Ammon's horn (tissue), 1 donor: ENCODE results near the gene IL17C.
A peak's percentile ranks its signal among the peaks of the same experiment; 100 is the strongest.
"Not testable (repeated sequence)": the region's sequence is repeated elsewhere in the genome, so short reads cannot be mapped to it uniquely, and the experiment has no call there.

Experiments used
- DNase-seq: peaks from one replicate; pipeline ENCODE4 v3.0.0-alpha.2; 2016; ENCODE audit warnings: low spot score

Gene IL17C

GRCh38 chr16:88658714-88659113, 20.3 kb downstream of the IL17C start:
- DNase-seq = no peak

GRCh38 chr16:88659160-88659559, 20.8 kb downstream of the IL17C start:
- no peak for DNase-seq

GRCh38 chr16:88661468-88661867, 23.1 kb downstream of the IL17C start:
- DNase-seq = no peak

- DNase-seq = no peak
These were observed 24.0 kb downstream of the IL17C start for GRCh38 chr16:88662222-88662842.

- peak; percentile 99 for DNase-seq
These were observed 24.7 kb downstream of the IL17C start, which contains the start of gene MVD for GRCh38 chr16:88662843-88663606. Gene MVD (minus strand): TSS chr16:88663091. CDS start chr16:88663080, 11 bp downstream.

- no peak for DNase-seq
These were observed 26.8 kb downstream of the IL17C start for GRCh38 chr16:88665148-88665547.

GRCh38 chr16:88665570-88665969, 27.2 kb downstream of the IL17C start:
- no peak for DNase-seq

- no peak for DNase-seq
These were observed 29.1 kb downstream of the IL17C start for GRCh38 chr16:88667461-88667860.

GRCh38 chr16:88669493-88669892, 31.1 kb downstream of the IL17C start:
- not testable (repeated sequence) for DNase-seq

- DNase-seq = no peak
These were observed 31.6 kb downstream of the IL17C start for GRCh38 chr16:88669980-88670379.

- DNase-seq = no peak
These were observed 33.4 kb downstream of the IL17C start for GRCh38 chr16:88671806-88672205.

GRCh38 chr16:88672776-88673175, 34.4 kb downstream of the IL17C start:
- no peak for DNase-seq

- DNase-seq = no peak
These were observed 35.5 kb downstream of the IL17C start for GRCh38 chr16:88673716-88674379.

GRCh38 chr16:88676502-88677242, 38.3 kb downstream of the IL17C start:
- DNase-seq = no peak

GRCh38 chr16:88677721-88678120, 39.3 kb downstream of the IL17C start:
- no peak for DNase-seq

- no peak for DNase-seq
These were observed 40.0 kb downstream of the IL17C start for GRCh38 chr16:88678224-88678979.

GRCh38 chr16:88680554-88681083, 42.2 kb downstream of the IL17C start:
- DNase-seq = no peak

GRCh38 chr16:88681084-88681680, 42.8 kb downstream of the IL17C start:
- no peak for DNase-seq

GRCh38 chr16:88681709-88682451, 43.5 kb downstream of the IL17C start:
- DNase-seq = peak; percentile 84

GRCh38 chr16:88684569-88685155, 46.3 kb downstream of the IL17C start:
- no peak for DNase-seq
